AG04450 (cell line): ENCODE data around the gene PSORS1C2. TPM values are rescaled to one million over a fixed set of nuclear protein-coding genes. Genes with fewer than 3 reads are reported as not detected.

Experiments used
- CTCF ChIA-PET: fragments of 300-600, 350-600 bp; formaldehyde crosslinking; extraction: SDS; loops from one replicate; lab custom pipeline; 2022; ENCODE audit warnings: antibody characterized with exemption, inconsistent platforms; lab: Charles Lee
- POLR2A ChIA-PET: fragments of 350-600 bp; formaldehyde crosslinking; extraction: SDS; loops from one replicate; lab custom pipeline; 2021; ENCODE audit warnings: antibody characterized with exemption, inconsistent platforms; lab: Yijun Ruan, JAX
- DNase-seq: peaks from one replicate; pipeline ENCODE4 v3.0.0-alpha.2; 2011; ENCODE audit warnings: low read depth, low spot score
- H3K27ac ChIP-seq: one replicate; pipeline ENCODE4 v1.5.1; 2012; ENCODE audit warnings: low read depth, low read length, control low read depth
- H3K27me3 ChIP-seq: one replicate; pipeline ENCODE4 v1.6.0; 2012; ENCODE audit warnings: low read length; ENCODE audit not compliant: control insufficient read depth, insufficient read depth
- H3K4me3 ChIP-seq: 2 replicates; pipeline ENCODE4 v1.5.1; 2011; ENCODE audit warnings: mild to moderate bottlenecking, low read depth, low read length, control low read depth
- H3K9me3 ChIP-seq: 2 replicates; pipeline ENCODE4 v1.5.1; 2012; ENCODE audit warnings: low read length; ENCODE audit not compliant: control insufficient read depth, insufficient read depth
- polyA plus RNA-seq: library from polyadenylated mRNA; depleted of rRNA; stranded (reverse); fragments of >200 nt; gene quantifications from 2 replicates; pipeline ENCODE4 v1.2.3, GENCODE V29; 2011
- TF ChIP-seq, protein P1 (sequence below): IDR thresholded peaks from 2 replicates; pipeline ENCODE4 v1.5.1; 2011; ENCODE audit warnings: low read depth, low read length, control low read depth, inconsistent platforms

The PSORS1C2 gene
- polyA plus RNA-seq, 1 experiment: not detected

DNA sequence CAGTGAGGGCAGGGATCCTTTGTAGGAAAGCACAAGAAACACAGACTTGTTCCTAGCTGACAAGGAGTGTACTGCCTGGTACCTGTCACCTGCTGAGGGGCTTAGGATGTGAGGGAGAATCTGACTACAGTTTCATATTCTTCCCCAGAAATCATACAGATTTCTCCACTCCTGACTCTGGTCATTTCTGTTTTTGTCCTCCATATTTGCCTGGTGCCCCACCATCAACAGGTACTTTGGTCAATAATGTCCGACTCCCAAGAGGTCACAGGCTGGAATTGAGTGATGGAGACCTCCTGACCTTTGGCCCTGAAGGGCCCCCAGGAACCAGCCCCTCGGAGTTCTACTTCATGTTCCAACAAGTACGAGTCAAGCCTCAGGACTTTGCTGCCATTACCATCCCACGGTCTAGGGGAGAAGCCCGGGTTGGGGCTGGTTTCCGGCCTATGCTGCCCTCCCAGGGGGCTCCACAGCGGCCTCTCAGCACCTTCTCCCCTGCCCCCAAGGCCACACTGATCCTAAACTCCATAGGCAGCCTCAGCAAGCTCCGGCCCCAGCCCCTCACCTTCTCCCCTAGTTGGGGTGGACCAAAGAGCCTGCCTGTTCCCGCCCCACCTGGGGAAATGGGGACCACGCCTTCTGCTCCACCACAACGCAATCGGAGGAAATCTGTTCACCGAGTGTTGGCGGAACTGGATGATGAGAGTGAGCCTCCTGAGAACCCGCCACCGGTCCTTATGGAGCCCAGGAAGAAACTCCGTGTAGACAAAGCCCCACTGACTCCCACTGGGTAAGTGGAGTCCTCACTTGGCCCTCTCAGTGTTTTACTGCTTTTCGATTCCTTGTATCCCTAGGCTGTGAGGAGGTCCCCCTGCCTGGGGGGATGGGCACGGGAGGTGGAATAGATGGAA, 22.6 kb upstream of the PSORS1C2 start:
- ChIA-PET POLR2A (no interaction called here), CTCF (interaction anchor here (1.5 kb wide), 1 partner anchor 33 kb away, joined by 3 read pairs; no protein-coding TSS in a partner anchor)
- no peaks in the 10 kb centered on the region for H3K27me3 ChIP-seq

DNA sequence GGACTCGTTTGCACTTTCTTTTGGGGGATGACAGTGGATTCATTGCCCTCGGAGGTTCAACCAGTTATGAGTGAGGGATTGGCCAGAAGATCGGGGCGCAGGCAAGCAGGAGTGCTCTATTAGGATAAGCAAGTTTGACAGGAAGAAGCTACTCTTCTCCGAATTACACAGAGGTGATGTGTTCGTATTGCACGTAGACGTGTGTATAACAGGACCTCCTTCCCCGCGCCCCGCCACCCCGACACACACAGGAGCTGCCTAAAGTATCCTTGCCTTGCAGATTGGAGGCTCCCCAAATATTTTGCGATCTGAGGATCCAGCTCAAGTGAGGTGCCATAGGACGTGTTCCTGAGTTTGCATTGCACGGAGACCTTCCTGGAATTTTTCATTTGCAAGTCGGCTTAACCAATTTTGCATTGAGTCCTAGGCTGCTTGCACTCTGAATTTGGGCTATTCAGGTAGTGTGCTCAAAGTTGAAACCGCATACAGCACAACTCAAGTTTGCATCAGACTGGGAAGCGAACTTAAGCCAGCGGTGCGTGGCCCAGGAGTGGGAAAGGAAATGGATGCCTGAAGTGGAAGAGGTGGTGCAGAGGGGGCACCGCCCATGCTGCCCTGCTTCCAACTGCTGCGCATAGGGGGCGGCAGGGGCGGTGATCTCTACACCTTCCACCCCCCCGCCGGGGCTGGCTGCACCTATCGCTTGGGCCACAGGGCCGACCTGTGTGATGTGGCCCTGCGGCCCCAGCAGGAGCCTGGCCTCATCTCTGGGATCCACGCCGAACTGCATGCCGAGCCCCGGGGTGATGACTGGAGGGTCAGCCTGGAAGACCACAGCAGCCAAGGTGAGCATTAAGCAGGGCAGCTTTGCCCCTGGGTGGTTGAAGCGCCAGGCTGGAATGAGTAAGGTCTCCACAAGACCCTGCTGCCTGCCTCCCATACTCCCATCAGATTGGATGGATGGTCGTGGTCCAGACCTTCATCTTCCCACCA, 20.3 kb upstream of the PSORS1C2 start:
- Histone ChIP-seq H3K27me3 (no peaks in the 10 kb centered on the region), H3K27ac (peak overlapping the region; percentile 47), H3K4me3 (peak overlapping the region; percentile 81), H3K9me3 (no peaks in the 10 kb centered on the region)
- TF ChIP-seq, protein P1, sequence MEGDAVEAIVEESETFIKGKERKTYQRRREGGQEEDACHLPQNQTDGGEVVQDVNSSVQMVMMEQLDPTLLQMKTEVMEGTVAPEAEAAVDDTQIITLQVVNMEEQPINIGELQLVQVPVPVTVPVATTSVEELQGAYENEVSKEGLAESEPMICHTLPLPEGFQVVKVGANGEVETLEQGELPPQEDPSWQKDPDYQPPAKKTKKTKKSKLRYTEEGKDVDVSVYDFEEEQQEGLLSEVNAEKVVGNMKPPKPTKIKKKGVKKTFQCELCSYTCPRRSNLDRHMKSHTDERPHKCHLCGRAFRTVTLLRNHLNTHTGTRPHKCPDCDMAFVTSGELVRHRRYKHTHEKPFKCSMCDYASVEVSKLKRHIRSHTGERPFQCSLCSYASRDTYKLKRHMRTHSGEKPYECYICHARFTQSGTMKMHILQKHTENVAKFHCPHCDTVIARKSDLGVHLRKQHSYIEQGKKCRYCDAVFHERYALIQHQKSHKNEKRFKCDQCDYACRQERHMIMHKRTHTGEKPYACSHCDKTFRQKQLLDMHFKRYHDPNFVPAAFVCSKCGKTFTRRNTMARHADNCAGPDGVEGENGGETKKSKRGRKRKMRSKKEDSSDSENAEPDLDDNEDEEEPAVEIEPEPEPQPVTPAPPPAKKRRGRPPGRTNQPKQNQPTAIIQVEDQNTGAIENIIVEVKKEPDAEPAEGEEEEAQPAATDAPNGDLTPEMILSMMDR: no peak
- ChIA-PET POLR2A (interaction anchor here (0.6 to 1.5 kb wide), 4 partner anchors 20 to 533 kb away, joined by 3 to 4 read pairs (median 4); partner anchors contain the start of gene PSORS1C2), CTCF (interaction anchor here (1.0 to 3.2 kb wide), 7 partner anchors 21 to 207 kb away, joined by 3 to 12 read pairs (median 4); partner anchors contain the start of gene PSORS1C2)
- DNase-seq: no peak

More for the DNA sequence above, 22.6 kb upstream of the PSORS1C2 start:
- no peak for DNase-seq
- TF ChIP-seq, protein P1: no peak
- H3K27ac ChIP-seq: no peak overlapping the region
- H3K9me3 ChIP-seq: no peaks in the 10 kb centered on the region
- no peak overlapping the region for H3K4me3 ChIP-seq

- Histone ChIP-seq H3K9me3 (no peaks in the 10 kb centered on the region), H3K4me3 (peak within 1 kb of the TSS; percentile 82), H3K27me3 (no peaks in the 10 kb centered on the region), H3K27ac (peak within 1 kb of the TSS; percentile 47)
- ChIA-PET POLR2A (interaction anchor here (0.6 to 1.5 kb wide), 4 partner anchors 19 to 532 kb away, joined by 3 to 4 read pairs (median 4); partner anchors contain the start of gene PSORS1C2), CTCF (interaction anchor here (1.0 to 3.2 kb wide), 7 partner anchors 20 to 208 kb away, joined by 3 to 12 read pairs (median 4); partner anchors contain the start of gene PSORS1C2)
- peak; percentile 98 for DNase-seq
- TF ChIP-seq, protein P1: no peak
These were observed 19.4 kb upstream of the PSORS1C2 start, which contains the start of gene TCF19 for GRCh38 chr6:31158140-31158862. TSS of gene TCF19 (plus strand) at chr6:31158589. CDS start at chr6:31159470, 881 bp downstream.

DNA sequence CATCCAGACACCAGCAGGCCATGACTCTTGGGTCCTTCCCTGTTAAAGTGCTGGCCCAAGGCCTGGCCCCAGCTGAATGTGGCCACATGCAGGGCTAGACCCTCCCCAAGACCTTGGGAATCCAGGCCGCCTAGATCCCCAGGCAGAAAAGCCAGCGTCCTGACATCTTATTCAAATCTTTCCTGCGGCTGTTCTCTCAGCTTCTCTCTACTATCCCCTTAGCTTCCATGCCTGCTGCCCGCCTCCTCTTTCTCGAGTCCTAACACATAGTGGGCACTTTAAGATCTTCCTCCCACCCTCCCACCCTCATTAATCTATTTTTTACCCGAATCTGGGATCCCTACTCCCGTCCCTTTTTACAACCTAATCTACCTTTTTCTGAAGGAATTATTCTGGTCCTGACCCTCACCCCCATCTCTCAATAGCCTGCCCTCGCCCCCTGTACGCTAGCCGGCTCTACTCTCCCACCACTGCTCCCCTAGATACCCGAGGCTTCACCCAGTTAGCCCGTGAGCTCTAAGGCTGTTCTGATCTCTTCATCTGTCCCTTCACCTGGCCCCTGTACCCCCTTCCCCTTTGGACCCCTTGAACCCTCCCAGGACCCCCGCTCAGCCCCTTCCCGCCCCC, 18.8 kb upstream of the PSORS1C2 start, which contains the start of gene CCHCR1:
CCHCR1 (minus strand) TSS at position 290 of the 627 bp plus-strand sequence; CDS start at position 88, 202 bp downstream.
- H3K9me3 ChIP-seq: no peaks in the 10 kb centered on the region
- ChIA-PET POLR2A (interaction anchor here (1.0 kb wide), 1 partner anchor 19 kb away, joined by 4 read pairs; the partner anchor contains the start of gene PSORS1C2), CTCF (interaction anchor here (0.6 to 3.2 kb wide), 4 partner anchors 20 to 209 kb away, joined by 3 to 12 read pairs (median 4); no protein-coding TSS in a partner anchor)
- no peaks in the 10 kb centered on the region for H3K27me3 ChIP-seq
- peak within 1 kb of the TSS; percentile 47 for H3K27ac ChIP-seq
- TF ChIP-seq, protein P1: no peak
- H3K4me3 ChIP-seq: peak within 1 kb of the TSS; percentile 82
- no peak for DNase-seq
